ENCODE results near the gene HAAO.

The HAAO gene

DNA sequence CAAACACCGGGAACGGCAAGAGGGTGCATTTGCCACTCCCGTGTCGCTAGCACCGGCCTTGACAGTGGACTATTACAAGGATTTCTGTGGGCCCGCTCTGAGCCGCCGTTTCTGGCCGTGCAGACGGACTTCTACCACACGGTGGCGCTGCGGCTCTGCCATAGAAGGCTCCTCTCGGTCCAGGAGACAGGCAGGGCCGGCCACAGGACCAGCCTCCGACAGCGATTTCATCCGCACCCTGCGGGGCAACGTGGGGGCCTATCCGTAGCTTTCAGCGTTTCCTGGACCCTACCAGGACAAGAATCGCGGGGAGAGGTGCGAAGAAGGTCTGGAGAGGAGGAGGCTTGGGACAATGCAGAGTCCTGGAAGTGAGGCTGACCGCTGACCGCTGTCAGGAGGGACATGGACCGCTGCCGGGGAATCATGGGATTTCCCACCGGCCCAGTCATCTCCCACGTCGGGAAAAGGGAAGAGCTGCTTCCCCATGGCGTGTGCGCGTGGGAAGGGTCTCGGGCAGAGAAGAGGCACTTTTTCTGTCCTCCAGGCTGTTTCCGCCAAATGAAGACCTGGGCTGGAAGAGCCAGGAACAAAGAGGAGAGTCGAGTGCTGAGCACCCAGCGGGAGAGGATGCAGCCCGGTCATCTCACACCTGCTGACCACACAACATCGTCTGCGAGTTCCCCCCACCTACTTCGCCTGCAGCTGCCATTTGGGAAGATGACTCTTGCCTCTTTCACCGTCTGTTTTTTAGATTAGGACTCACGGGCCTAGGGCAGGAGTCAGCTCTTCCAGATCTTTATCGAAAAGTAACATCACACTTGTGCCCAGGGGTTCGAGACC, 35.5 kb upstream of the HAAO start:
- TF ChIP-seq POLR2A (IDR thresholded peaks at IDR 0.05; ENCODE audit: low read depth, low read length): no peak
- DNase-seq (ENCODE audit: insufficient read length, low spot score) (peak; percentile 66), FAIRE-seq (peak; percentile 33)

DNA sequence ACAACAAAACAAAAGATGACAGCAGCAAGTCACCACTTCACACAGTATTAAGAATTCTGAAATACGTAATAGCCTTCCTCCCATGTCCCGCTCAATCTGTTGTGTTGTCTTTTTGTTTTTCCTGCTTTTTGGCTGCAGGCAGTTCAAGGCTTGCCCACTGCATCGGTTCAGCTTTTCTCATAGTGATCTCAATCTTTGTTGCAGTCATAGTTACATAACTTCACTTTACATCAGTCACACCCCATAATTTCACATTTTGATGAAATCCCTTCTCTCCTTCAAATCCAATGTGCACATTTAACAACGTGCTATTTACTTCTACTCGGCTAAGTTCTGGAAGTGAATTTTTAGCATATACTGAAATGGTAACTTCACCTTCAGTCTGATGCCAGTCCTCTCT, 33.8 kb upstream of the HAAO start:
- TF ChIP-seq POLR2A (IDR thresholded peaks at IDR 0.05; ENCODE audit: low read depth, low read length): no peak
- no peak for DNase-seq (ENCODE audit: insufficient read length, low spot score)
- FAIRE-seq: no peak

DNA sequence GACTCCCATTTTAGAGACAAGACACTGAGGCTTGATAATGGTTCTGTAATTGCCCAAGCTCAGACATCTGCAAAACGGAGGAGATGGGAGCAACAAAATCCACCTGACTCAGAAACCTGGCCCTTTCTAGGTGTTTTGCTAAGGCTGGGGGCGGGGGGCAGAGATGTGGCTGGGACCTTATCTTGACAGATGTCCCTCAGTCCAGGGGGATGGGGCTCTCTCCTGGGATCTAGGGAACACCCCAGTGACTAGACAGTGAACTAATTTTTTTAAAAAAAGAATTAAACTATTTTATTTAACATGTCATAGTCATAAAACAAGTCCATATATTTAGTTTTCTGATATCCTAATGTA, 32.0 kb upstream of the HAAO start:
- TF ChIP-seq POLR2A (IDR thresholded peaks at IDR 0.05; ENCODE audit: low read depth, low read length): no peak
- DNase-seq (ENCODE audit: insufficient read length, low spot score): no peak
- FAIRE-seq: no peak

DNA sequence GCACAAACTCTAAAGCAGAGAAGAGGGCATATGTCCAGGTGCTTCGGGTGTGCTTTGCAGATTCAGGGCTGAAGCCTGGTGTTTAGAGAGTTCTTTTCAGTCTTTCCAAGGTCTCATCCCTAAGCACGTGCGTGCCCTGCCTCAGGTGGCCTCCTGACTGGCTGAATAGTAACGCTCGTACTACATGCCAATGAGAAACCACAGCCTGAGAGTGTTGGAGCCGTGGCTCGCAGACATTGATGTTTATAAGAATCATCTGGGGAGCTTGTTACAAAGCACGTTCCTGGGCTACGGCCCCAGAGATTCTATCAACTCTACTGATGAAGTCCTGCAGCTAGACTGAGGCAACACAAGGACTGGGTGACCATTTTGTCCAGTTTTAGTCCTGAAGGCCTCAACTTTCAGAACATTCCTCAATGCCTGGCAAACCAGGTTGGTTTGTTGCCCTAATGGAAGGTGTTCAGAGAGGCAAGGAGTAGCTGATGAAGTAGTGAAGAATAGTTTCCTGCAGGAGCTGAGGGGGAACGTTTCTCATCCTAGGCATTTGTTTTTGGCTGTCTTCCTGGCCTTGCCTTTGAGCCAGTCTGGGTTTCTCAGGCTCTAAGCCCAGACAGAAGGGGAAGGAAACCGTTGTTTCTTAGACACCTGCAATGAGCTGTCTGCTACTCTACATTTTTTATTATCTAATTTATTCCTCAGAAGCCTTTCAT, 31.5 kb upstream of the HAAO start:
- FAIRE-seq (no peak), DNase-seq (ENCODE audit: insufficient read length, low spot score) (no peak)
- no peak for TF ChIP-seq POLR2A (IDR thresholded peaks at IDR 0.05; ENCODE audit: low read depth, low read length)

DNA sequence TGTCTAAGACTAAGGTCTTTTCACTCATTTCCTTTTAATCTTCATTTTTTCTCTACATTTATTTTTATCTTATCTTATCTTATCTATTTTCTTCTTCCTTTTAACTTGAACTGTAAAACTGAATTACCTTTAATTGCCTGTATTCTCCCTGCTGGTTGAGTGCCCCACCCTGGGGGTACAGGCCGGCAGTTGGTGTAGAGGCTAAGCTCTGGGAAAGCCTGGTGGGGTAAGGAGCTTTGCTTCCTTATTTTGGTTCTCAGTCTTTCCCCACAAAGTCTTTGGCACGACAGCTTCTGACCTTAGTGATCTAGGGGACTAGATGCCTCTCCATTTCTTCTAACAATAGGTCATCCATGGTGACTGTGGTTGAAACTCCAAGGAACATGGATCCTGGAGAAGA, 26.8 kb upstream of the HAAO start:
- TF ChIP-seq POLR2A (IDR thresholded peaks at IDR 0.05; ENCODE audit: low read depth, low read length): no peak
- DNase-seq (ENCODE audit: insufficient read length, low spot score) (no peak), FAIRE-seq (no peak)

DNA sequence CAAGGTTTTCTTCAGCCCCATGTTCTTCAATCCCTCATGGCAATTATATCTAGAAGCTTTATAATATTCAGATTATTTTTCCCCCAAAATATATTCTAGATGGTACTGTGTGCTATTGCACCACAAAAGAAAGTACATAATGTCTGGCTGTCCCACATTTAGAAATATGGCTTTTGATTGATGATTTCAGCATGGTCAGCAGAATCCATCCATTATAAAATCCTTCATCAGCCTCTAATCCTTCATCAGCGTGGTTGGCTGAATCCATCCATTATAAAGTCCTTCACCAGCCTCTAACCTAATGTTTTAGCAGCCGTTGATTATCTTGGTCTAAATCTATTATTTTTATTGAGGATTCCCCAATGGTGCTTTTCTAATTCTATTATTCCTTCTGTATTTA, 23.3 kb upstream of the HAAO start:
- DNase-seq (ENCODE audit: insufficient read length, low spot score) (no peak), FAIRE-seq (no peak)
- TF ChIP-seq POLR2A (IDR thresholded peaks at IDR 0.05; ENCODE audit: low read depth, low read length): no peak

DNA sequence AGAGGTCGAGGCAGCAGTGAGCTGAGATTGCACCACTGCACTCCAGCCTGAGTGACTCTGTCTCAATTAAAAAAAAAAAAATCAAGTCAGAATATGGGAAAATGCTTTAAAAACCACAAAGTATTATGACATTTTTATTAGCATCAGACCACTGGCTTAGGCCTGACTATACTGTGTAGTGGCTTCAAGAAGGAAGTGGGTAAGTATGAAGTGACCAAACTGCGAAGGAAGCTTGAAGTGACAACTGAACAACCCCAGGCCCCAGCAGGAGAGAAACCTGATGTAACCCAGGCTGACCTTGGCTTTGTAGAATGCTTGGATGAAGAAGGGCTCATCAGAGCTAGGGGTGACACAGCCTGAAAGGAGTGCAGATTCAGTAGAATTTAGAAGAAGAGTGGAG, 21.4 kb upstream of the HAAO start:
- no peak for FAIRE-seq
- no peak for DNase-seq (ENCODE audit: insufficient read length, low spot score)
- no peak for TF ChIP-seq POLR2A (IDR thresholded peaks at IDR 0.05; ENCODE audit: low read depth, low read length)

DNA sequence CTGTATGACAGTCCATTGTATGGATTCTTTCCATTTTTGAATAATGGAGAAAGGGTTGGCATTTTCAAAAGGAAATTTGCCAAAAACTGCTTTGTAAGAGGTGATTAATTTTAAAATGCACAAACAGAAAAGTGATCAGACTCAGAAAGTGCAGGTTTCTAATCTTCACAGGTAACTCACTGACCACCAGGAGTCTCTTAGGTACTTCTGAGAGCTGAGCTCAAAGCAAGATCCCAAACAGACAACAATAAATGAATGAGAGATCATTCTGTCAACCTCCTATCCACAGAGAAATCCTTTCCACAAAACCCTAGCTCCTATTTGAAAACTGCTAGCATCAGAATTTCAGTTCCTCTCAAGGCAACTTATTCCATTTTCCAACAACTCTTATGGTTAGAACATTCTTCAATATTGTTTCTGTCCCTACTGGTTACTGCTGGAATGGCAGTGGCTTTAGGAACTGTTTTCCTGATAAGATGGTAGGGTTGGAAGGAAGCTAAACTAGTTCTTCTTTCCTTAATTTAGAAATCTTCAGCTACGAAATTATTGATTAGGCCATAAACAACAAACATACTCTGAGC, 20.6 kb upstream of the HAAO start:
- FAIRE-seq: no peak
- TF ChIP-seq POLR2A (IDR thresholded peaks at IDR 0.05; ENCODE audit: low read depth, low read length): no peak
- DNase-seq (ENCODE audit: insufficient read length, low spot score): no peak

DNA sequence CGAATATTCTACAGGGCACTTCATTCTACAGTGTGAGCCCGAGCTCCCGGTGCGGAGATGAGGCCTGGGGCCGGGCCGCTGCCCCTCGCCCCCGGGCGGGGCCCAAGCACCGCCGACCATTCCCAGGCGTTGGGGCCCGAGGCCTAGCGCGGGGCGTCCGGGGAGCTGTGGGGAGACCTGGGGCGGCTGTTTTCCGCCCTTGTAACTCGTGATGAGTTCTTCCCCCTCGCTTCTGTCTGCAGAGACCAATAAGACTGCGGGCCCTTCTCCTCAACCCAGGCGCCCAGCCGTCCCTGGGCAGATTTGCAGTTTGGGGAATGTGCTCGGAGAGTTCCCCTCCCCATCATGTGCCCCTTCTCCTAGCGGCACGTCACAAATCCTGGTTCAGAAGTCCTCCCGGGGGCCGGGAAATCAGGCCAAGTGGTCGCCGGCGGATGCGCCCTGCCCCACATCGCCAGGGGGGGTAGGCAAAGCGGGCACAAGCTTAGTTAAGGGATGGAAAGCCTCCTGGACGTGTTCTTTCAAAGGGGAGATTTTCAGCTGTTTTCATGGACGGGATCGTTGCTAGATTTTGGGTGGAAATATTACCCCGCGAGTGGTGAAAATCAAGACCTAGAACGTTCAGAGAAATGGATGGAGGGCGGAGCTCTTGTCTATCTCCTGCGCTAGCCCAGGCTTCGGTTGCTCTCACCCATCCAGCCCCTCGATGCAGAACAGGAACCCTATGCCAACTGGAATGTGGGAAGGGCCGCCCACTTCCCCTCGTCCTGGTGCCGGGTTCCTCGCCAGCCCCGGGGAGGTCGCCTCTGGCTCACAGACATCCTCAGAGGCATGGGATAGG, 18.8 kb upstream of the HAAO start:
- FAIRE-seq: no peak
- DNase-seq (ENCODE audit: insufficient read length, low spot score): peak; percentile 48

DNA sequence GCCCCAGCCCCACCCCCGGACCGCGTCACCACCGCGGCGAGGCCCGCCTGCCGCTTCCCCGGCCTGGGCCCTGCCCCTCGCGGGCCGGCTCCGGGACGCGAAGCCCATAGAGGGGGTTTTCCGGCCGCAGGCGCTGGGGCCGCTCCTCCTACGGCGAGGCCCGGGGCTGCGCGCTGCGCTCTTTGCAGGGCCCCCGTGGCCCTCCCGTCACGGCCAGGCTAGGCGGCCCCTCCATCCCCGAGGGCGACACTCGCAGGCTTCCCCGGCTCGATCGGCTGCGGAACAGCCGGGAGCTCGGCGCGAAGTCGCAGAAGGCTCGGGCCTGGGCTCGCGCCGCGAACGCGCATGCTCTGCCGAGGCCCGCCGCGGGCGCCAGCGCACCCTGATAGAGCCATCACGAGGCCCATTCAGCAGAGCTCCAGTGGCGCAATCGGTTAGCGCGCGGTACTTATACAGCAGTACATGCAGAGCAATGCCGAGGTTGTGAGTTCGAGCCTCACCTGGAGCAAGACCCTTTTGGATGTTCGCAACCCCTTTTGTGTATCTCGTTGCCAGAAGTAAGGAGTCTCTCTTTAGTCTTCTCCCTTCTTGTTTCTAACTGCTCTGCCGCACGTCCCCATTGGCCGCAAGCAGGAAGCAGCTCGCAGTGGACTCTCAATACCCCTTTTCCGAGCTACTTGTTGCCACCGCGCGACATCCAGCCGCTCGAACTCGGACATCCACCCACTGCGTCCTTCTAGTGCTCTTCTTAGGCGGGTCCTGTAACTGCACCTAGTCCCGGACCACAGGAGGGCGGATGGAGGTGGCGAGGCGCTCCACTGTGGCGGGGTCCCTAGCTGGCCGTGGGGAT, 18.0 kb upstream of the HAAO start:
- FAIRE-seq (peak; percentile 38), DNase-seq (ENCODE audit: insufficient read length, low spot score) (peak; percentile 89)
- TF ChIP-seq POLR2A (IDR thresholded peaks at IDR 0.05; ENCODE audit: low read depth, low read length): peak; percentile 71

More for the DNA sequence above, 18.8 kb upstream of the HAAO start:
- TF ChIP-seq POLR2A (IDR thresholded peaks at IDR 0.05; ENCODE audit: low read depth, low read length): peak; percentile 25; the same call in 1 of the 2 replicates

DNA sequence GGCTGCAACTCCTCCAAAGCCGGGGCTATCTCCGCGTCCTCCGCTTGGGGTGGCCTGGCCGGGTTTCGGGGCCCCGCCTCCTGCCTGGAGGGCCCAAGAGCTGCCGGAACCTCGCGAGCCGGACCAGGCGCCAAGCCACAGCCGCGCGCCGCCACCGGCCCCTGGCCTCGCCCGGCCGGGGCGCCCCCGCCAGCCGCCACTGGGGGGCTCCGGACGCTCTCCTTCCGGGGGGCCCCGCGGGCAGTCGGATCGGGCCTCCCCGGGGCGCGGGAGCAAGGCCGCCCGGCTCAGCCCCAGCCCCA, 17.4 kb upstream of the HAAO start:
- DNase-seq (ENCODE audit: insufficient read length, low spot score) (peak; percentile 79), FAIRE-seq (no peak)
- no peak for TF ChIP-seq POLR2A (IDR thresholded peaks at IDR 0.05; ENCODE audit: low read depth, low read length)

DNA sequence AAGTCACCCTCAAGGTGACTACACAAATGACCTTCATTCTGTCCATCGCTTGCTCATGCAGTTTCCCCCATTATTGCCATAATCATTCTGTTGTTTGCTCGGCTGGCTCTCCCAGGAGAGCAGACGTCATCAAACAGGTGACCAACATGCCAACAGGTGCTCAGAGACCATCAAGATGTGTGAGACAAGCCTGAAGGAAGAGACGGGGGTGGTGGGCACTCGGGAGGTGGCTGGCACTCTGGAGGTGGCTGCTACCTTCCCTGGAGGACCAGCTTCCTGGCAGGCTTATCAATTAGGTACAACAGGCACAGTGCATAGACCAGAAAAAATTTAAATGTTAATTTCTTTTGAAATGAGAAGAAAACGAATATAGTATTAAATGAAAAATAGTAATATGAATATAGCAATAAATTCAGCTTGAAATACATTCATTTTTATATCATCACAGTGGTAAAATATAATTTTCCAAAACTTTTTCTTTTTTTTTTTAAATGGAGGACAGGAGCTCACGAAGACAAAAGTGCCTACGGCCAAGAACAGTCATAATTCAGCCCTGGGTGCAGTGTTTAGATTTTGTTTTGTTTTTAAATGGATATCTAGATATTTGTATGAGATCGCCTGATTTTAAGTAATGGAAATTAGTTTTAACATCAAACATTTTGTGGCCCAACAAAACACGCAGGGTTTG, 16.9 kb upstream of the HAAO start:
- no peak for DNase-seq (ENCODE audit: insufficient read length, low spot score)
- FAIRE-seq: no peak
- no peak for TF ChIP-seq POLR2A (IDR thresholded peaks at IDR 0.05; ENCODE audit: low read depth, low read length)

DNA sequence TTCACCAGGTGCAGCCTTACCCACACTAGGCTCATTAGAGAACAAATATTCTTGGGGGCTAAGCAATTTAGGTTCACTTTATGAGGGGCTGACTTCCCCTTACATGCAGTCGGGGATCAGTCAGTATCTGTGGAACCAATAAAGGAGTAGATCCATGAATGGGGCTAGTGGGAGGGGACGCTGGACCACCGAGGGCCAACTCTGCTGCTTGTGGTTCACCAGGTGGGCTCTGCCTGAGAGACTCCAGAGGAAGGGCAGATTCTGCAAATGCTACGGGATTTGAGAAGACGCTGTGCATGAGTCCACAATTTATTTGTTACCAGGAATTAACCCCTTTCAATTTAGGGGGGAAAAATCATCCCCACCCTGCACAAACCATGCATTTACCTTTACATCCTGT, 15.9 kb upstream of the HAAO start:
- DNase-seq (ENCODE audit: insufficient read length, low spot score): no peak
- no peak for TF ChIP-seq POLR2A (IDR thresholded peaks at IDR 0.05; ENCODE audit: low read depth, low read length)
- no peak for FAIRE-seq

Data from H54 (cell line).